ENCODE measurements around the gene SND1.

The SND1 gene

DNA sequence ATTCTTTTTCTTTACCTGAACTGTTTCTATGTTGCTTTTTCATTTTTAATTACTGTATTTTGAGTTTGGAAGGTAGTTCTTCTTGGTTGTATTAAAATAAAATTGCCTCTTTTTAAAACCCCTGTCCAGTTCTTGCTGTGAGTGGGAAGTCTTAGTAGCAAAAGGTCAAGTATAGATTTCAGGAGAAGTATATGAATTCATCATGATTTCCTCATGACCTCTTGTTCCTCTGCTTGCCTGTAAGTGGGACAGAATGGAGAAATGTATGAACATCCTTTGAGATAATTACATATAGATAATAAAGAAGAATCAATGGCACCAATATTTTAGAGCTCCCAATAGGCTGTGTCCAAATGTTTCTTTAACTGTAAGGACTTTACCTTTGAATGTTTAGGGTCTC lies 253.0 kb downstream of the SND1 start:
- no peak for DNase-seq (ENCODE audit: low read depth in 2 of 2)

DNA sequence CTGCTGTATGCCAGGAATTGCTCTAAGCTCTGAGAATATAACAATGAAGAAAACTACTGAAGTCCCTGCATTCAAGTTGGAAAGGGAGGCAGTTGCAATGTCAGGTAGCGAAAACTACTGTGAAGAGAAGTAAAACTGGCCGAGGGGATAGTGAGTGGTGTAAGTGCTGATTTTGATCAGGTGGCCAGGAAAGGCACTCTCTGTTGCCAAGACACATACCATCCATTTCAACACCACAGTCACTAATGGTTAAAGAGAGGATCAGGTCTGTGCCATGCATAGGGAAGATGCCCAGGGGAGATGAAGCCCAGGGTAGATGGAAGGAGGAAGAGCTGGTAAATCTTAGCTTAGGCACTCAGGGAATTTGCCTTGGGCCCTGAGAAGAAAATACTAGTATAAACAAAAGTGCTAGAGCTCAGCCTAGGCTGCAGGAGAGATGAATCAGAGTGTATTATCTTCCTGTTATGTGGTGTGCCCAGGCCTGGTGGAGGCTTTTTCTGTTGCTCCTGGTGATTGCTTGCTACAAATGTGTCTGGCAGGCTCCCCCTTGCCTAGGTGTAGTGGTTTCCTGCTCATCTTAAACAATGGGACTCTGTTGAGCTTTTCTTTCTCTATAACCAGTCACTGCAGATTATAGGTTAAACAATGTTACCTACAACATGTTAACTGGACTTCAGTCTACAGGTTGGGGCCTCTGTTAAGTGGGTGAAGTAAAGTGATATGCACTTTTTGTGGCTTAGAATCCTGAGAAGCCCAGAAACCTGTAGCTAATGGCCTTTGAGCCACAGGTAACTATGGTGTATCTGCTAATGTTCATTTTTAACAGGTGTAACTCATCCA lies 253.7 kb downstream of the SND1 start:
- no peak for DNase-seq (ENCODE audit: low read depth in 2 of 2)

DNA sequence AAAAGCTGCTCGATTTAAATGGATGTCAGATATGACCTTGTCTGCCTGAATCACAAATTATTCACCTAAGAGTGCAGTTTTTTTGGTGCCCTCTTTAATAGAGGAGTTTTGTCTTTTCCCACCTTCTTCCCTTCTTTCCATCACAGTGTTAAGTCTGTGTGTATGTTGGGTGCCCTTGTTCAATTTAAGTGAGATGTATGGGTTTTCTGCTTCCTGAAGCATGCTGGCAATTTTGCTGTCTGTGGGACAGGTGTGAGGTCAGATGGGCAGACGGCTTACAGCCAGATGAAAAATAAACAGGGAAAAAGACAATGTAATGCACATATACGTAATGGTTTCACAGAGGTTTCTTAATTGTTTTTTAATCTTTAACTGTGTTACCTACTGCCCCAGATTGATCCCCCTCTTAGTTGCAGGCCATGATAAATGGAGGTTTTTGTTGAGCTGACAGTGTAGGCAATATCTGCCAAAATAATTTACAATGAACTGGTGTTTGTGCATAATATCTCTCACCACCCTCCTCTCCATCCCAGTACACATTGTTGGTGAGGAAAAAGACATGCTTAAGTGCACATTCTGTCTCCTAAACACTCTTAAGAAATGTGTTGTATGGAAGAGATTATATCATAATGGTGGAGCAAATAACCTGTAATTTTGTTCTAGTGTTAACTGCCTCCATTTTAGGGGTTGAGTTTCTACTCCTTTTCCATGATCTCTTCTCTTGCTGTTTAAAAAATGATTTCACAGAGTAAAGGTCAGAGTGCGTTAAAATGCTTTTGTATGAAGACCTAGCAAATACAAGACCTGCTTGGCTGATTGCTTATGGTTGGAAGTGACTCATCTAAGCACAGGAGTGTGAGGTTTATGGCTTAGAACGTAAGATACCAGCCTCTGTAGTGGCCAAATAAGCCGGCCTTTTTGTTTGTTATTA lies 255.4 kb downstream of the SND1 start:
- DNase-seq (ENCODE audit: low read depth in 2 of 2): no peak

DNA sequence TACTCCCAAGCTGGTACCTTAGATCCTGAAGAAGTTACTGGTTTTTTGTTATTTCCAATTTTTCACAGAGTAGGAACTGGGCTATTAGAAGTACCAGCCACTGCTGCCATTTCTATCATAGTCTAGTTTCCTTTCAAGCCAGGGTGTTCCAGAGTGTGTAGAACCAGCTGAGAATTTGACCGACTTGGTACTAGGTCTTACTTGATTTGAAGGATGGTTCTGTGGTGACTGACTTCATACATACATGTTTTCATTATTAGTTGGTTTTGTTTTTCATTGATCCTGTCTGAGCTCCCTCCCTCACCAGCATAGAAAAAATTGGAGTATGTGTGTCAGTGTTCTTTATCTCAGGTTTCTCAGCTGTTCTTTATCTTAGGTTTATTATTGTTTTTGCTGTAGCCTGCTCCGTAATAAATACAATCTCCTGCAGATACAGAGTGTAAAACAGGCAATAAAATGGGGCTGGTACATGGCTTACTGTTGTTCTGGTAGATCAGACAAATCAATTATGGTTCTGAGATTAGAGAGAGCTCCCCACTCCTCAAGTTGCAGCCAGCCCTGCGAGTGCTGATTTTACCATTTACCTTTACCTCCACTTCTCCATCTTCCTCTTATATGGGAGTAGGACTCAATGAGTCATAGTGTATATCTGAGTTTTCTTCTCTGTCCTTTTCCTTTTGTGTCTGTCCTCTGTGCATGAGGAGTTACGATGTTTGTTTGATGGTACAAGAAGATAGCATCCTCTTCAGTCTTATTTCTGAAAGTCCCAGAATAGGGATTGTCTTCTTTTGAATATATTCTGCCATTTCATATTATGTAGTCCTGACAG lies 256.6 kb downstream of the SND1 start:
- DNase-seq (ENCODE audit: low read depth in 2 of 2): no peak

DNA sequence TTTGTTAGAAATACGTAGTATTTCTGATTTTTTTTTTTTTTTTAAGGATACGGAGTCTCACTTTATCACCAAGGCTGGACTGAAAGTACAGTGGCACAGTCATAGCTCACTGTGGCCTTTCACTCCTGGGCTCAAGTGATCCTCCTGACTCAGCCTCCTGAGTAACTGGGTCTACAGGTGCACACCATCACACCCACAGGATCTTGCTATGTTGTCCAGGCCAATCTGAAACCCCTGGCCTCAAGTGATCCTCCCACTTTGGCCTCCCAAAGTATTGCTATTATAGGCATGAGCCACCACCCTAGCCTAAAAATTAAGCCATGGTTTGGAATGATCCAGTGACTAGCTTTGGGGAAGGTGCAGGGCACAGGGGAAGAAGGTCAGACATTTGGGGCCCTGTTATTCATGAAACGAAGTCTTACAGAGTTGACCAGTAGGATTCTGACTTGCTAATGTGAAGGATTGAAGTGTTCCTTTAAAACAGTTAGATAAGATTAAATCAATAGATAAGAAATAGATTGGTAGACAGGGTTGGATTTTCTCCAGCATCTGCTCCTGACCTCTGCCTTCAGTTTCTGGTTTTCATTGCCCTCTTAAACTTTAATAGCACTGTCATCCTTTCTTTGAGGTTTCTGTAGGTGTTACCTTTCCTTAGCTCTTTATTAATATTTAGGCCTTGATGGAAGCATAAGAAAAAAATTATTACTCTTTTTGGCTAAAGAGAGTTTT lies 257.6 kb downstream of the SND1 start:
- no peak for DNase-seq (ENCODE audit: low read depth in 2 of 2)

DNA sequence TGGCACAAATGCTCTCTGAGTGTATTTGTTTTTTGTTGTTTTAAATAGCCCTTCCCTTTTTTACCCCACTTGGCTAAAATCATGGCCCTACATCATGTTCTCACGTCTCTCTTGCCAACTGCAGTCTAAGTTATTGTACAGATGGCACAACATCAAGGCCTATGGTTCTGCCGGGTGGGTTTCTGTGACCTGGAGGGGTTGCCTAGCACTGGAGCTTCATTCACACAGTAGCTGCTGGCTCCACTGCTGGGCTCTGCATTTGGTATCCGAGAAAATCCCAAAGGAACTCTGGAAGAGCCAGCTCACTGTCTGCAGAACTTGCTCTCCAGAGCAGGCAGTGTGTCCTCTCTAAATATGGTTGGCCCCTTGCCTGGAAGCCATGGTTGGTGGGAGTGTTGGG lies 258.7 kb downstream of the SND1 start:
- DNase-seq (ENCODE audit: low read depth in 2 of 2): no peak

DNA sequence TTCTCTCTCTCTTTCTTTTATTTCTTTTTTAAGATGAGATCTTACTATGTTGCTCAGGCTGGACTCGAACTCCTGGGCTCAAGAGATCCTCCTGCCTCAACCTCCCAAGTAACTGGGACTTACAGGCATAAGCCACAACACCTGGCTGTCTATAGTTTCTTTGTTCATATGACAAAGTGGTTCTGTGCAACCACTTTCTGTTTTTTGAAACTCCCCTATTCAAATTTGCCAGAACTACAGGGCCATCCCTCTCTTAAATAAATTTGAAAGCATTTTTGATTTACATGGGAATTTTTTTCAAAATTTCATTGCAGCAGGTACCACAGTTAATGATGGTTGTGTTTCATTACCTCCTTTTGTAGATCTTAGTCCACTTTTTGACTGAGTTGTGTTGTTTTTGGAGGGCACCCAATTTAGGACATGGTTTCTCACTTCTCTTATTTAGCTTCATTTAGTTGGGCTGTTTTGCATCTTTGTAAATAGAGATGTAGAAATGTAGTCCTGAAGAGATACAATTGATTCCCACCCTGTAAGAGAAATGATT lies 260.0 kb downstream of the SND1 start:
- DNase-seq (ENCODE audit: low read depth in 2 of 2): no peak

DNA sequence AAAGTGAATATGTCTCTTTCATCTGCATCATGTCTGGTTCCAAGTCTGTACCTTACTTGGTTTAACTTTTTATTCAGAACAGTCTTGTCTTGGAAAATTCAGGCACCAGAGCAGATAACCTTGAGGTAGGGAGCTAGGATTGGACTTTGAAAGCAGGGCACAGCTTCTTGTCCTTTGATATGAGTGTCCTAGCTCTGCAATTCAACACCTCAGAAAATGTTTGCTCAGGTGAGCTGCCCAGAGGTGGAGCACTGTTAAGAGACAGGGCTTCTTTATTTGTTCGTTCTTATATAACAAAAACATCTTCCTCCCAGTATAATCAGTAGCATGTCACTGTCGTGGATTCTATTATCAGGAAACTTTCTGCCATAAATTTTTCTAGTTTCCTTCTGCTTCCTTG lies 260.9 kb downstream of the SND1 start:
- DNase-seq (ENCODE audit: low read depth in 2 of 2): no peak

DNA sequence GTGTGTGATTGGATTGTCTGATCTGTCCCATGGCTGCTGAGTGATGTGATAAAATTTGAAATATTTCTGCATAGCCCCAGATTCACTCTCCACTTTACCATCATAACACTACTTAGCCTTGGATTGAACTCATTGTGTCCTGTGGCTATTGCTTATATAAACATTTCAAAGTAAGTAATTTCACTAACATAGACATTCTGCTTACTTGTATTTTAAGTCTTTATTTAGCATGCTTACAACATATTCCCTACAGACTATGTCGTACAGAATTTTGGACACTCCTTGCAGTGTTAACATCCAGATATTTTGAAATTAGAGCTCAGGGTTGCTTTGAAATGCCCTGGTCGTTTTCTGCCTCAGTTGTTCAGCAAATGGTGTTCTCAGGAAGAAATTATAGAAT lies 261.7 kb downstream of the SND1 start:
- DNase-seq (ENCODE audit: low read depth in 2 of 2): no peak

DNA sequence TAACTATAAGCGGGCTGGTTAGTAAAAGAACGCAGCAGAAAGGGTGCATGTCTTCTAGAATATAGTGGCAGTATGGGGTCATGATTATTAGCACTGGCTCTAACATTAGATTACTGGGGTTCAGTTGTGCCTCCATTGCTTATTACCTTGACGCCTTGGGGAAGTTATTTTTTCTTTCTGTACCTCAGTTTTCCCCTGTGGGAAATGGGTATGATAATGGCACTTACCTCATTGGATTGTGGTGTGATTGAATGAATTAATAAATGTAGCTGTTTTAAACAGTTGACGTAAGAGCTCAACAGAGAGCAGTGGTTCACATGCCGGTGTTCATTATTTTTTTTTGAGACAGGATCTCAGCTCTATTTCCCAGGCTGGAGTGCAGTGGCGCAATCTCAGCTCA lies 262.7 kb downstream of the SND1 start:
- no peak for DNase-seq (ENCODE audit: low read depth in 2 of 2)

DNA sequence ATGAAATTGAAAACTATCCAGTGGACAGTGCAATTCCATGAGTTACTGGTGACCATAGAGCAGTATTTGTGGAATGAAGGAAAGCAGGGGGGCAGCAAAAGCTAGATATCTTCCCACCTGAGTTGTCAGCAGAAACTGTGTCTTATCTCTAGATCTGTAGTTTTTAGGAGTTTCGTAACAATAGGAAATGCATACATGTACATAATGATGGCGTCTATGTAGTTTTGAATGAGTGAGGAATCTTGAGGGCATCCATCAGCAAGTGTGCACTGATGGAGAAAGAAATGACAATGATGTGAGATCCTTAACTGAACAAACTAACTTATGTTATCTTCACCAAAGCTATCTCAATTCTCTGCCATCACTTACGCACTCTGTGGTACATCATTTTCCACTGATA lies 264.7 kb downstream of the SND1 start:
- no peak for DNase-seq (ENCODE audit: low read depth in 2 of 2)

DNA sequence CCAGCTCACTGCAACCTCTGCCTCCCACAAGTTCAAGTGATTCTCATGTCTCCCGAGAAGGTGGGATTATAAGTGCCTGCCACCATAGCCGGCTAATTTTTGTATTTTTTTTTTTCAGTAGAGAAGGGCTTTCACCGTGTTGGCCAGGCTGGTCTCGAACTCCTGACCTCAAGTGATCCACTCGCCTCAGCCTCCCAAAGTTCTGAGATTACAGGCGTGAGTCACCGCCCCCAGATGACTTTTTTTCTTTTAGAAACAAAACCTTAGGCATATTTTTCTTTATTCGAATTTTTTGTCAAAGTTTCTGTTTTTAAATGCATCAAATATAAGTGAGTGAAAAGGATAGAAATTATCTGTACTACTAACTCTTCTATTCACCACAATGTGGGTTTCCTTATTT lies 266.1 kb downstream of the SND1 start:
- DNase-seq (ENCODE audit: low read depth in 2 of 2): no peak

DNA sequence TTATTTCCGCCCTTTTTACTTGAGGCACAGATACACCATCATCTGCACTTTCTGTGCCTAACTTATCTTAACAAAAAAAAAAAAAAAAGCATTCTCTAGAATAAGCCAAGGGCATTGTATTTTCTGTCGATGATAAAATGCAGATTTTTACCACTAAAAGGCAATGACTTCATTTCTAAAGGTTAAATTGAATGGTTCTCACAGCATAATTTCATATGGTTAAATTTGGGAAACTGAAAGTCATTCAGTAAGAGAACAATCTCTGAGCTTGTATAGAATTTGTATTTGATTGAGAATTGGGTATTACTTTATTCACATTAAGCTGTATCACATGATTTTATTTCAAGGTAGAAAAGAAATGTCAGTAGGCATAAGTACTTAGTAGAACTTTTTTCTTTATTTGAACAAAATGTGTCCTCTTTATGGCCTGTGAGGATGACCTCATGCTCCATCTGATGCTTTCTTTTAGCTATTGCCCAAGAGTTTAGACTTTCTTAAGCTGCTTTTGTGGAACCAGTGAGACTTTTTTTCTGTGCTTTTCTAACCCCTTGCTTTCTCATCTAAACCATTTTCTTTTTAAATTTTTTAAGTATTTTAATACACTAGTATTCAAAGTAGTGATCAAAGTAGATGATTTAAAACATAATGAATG lies 268.9 kb downstream of the SND1 start:
- DNase-seq (ENCODE audit: low read depth in 2 of 2): no peak

DNA sequence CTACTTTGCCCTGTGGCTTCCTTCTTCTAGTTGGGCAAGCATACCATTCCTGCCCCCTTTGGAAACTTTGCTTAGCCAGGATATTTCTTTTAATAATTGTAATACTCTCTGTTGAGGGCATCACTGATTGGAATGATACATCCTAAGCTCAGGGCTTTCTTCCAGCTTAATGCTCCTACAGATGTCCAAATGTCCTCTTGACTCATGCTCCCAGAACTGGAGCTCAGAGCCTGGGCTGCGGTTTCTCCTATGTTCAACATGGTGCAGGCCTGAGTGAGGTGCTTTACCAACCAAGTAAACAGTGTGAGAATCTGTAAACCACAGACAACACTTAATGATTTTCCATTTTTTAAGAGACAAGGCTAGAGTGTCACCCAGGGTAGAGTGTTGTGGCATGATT lies 270.7 kb downstream of the SND1 start:
- no peak for DNase-seq (ENCODE audit: low read depth in 2 of 2)

DNA sequence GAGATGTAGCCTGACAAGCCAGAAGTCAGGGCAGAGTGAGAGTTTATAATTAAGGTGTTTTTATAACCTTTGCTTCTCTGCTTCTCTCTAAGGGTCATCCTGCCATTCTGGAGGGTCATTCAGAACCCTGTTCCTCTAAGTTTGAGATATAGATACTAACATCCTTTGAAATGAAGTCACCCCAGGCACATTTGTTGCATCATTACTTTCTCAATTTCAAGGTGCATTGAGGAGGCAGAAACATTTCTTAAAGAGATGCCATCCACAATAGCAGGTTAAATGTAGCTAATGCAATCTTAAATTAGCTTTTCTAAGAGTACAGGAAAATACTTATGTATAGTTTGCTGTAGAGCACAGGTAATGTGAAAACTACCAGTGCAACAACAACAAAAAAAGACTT lies 272.9 kb downstream of the SND1 start:
- no peak for DNase-seq (ENCODE audit: low read depth in 2 of 2)

DNA sequence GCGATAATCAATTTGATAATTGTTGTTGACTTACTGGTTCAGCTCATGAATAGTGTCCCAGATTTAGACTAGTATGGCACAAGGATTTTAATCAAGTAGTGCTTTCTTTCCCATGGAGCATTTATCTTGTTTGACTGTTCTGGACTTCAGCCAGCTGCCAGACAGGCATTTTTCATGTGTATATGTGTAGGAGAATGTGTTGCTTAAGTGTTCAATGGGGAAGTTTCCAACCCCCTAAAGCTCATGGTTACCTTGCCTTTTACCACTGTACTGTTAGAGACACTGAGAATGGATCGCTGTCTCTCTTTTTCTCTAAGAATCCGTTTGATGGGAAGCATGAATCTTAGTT lies 275.3 kb downstream of the SND1 start:
- DNase-seq (ENCODE audit: low read depth in 2 of 2): no peak

DNA sequence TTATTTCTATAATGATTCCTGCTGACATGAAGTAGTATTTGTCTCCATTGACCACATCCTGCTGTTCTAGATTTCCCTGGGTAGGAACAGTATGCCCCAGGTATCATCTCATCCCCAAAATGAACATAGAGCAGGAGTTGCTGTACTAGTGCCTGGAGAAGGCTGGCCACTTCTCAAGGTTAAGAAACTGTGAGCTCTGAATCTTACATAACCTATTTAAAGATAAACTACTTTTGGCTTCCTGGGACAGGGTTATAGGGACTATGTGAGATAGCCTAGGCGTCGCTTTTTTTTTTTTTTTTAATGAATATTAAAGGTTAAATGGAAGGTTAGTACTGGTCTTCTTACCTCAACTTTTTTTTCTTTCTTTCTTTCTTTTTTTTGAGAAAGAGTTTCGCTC lies 276.2 kb downstream of the SND1 start:
- DNase-seq (ENCODE audit: low read depth in 2 of 2): no peak

DNA sequence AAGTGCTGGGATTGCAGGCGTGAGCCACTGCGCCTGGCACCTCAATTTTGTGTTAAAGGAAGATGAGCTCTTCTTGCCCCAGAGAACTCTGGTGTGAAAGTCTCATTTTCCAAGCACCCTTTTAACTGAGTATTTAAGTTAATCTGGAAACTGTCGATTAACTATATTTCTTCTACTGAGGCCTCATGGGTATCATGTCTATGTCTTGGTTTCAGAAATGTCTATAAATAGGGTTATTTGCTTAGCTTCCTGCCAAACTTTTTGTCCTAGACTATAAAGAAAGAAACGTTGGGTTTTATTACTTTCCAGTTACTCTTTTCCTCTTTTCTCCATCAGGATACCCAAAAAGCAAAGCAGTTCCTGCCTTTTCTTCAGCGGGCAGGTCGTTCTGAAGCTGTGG lies 276.9 kb downstream of the SND1 start:
- no peak for DNase-seq (ENCODE audit: low read depth in 2 of 2)

DNA sequence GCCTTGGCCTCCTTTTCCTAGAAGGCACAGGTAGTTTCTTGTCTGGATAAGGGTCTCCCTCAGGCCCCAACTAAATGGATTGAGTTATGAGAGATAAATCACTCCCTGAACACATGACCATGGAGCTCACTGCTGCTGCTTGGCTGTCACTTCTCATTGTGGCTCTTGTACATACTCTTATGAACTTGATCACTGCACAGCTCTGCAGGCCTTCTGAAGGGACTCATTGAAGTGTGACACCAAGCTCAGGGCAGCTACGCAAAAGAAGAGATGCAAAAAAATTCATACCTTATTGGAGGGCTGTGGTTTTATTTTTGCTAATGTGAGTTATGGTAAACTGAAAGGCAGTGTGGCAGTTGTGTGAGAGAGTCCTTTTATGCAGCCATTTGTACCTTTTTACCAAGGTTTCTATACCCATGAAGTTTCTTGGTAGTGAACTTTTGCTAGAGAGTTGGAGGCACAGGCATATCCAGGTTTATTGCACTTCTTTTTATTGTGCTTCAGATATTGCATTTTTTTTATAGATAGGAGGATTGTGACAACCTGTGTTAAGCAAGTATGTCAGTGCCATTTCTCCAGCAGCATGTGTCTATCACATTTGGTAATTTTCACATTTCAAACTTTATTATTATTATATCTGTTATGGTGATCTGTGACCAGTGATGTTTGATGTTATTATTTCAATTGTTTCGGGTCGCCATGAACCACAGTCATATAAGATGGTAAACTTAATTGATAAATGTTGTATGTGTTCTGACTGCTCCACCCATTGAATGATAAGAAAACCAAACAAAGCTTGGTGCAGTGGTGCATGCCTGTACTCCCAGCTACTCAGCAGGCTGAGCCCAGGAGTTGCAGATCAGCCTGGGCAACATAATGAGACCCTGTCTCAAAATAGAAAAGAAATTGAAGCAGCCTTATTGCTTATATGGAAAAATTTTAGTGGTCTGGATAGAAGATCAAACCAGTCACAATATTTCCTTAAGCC lies 278.6 kb downstream of the SND1 start:
- no peak for DNase-seq (ENCODE audit: low read depth in 2 of 2)

DNA sequence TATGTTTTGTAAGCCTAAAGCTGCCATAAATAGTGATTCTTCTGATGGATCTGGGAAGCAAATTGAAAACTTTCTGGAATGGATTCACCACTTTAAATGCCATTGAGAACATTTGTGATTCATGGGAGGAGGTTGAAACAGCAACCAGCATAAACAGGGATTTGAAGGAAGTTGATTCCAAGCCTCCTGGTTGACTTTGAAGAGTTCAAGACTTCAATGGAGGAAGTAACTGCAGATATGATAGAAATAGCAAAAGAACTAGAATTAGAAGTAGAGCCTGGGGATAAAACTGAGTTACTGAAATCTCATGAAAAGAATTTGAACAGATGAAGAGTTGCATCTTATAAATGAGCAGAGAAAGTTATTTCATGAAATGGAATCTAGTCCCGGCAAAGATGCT lies 280.1 kb downstream of the SND1 start:
- DNase-seq (ENCODE audit: low read depth in 2 of 2): no peak

Data from stimulated activated CD4-positive, alpha-beta T cell treated with anti-CD3 and anti-CD28 coated beads, Interleukin-4, amount 100 ng/mL, for 48 hours (primary cell).